NB4 (cell line): ENCODE measurements around the gene RAB7A.

ENCODE experiments used
- DNase-seq: peaks from one replicate; pipeline ENCODE4 v3.0.0; 2010; ENCODE audit warnings: low read depth
- H3K4me3 ChIP-seq: one replicate; pipeline ENCODE4 v1.5.1; 2011; ENCODE audit warnings: mild to moderate bottlenecking, low read depth, low read length, moderate library complexity
- CTCF ChIP-seq: IDR thresholded peaks from one replicate; pipeline ENCODE4 v1.5.1; 2012; ENCODE audit warnings: low read depth, low read length
- MAX ChIP-seq: IDR thresholded peaks from 2 replicates; pipeline ENCODE4 v1.6.1; 2011; ENCODE audit warnings: low read depth, low read length
- MYC ChIP-seq: IDR thresholded peaks from 2 replicates; pipeline ENCODE4 v1.6.1; 2011; ENCODE audit warnings: low read depth, low read length
- POLR2A ChIP-seq: IDR thresholded peaks from 2 replicates; pipeline ENCODE4 v1.6.1; 2011; ENCODE audit warnings: mild to moderate bottlenecking; ENCODE audit not compliant: insufficient read length; ENCODE audit errors: extremely low read depth

Gene RAB7A

GRCh38 chr3:128726023-128727016 lies at the start of gene RAB7A:
RAB7A (plus strand) TSS chr3:128726183; CDS start chr3:128795368, 69,185 bp downstream.
- H3K4me3 ChIP-seq, result peak within 1 kb of the TSS; percentile 98
- DNase-seq, result peak; percentile 99
- TF ChIP-seq CTCF (no peak), MAX (peak; percentile 95), MYC (peak; percentile 89), POLR2A (peak; percentile 87)

- TF ChIP-seq MYC, result 0 out of 2 replicates have a peak, but pooled peaks have one; percentile 19
- no peak for TF ChIP-seq POLR2A
- 0 out of 2 replicates have a peak, but pooled peaks have one; percentile 4 for TF ChIP-seq MAX
- no peak overlapping the region for H3K4me3 ChIP-seq
- peak; percentile 67 for DNase-seq
Measured at GRCh38 chr3:128679338-128679737, 46.6 kb upstream of the RAB7A start.

GRCh38 chr3:128680603-128681368 lies 45.2 kb upstream of the RAB7A start:
- peak; percentile 99 for DNase-seq
- peak overlapping the region; percentile 70 for H3K4me3 ChIP-seq
- TF ChIP-seq MAX (peak; percentile 31; the same call in 1 of the 2 replicates), MYC (peak; percentile 24; the same call in 1 of the 2 replicates), POLR2A (peak; percentile 47), CTCF (peak; percentile 88)

GRCh38 chr3:128681369-128681829 lies 44.6 kb upstream of the RAB7A start:
- peak overlapping the region; percentile 70 for H3K4me3 ChIP-seq
- DNase-seq, result no peak
- no peak for TF ChIP-seq MAX
- TF ChIP-seq CTCF, result no peak
- no peak for TF ChIP-seq MYC
- no peak for TF ChIP-seq POLR2A

GRCh38 chr3:128683957-128684356 lies 42.0 kb upstream of the RAB7A start:
- TF ChIP-seq MAX (peak; percentile 70), CTCF (no peak), POLR2A (peak; percentile 33), MYC (peak; percentile 82)
- peak; percentile 85 for DNase-seq
- no peak overlapping the region for H3K4me3 ChIP-seq
